Right lobe of liver (tissue), 4 donors: ENCODE measurements around the gene POR.

Source experiments
- CTCF ChIP-seq, 4 donors: fragments of 200-600 bp in 3 of 4; fragments of 450-650 bp in 1 of 4; IDR thresholded peaks; one replicate each; pipeline versions ENCODE4 v1.5.1 to v1.8.0; 2016 to 2022; ENCODE audit warnings: antibody characterized with exemption in 4 of 4, mild to moderate bottlenecking in 2 of 4
- POLR2A ChIP-seq: fragments of 450-650 bp; IDR thresholded peaks from one replicate; pipeline ENCODE4 v1.6.1; 2017; ENCODE audit warnings: antibody characterized with exemption, mild to moderate bottlenecking
- donor health status: DM: no; HTN: no; CAD: no.
- donor health status: DM: no; HTN: no; CAD: no.
- donor health status: DM: no; HTN: yes; CAD: no.

- TF ChIP-seq POLR2A, result no peak
- TF ChIP-seq CTCF (IDR thresholded peaks at IDR 0.05), result no peak
These were observed 44.0 kb downstream of the POR start for GRCh38 chr7:75958802-75959543.
